CD4-positive, alpha-beta T cell (primary cell): Measurements from ENCODE around the gene COL4A2. TPM values are rescaled to one million over a fixed set of nuclear protein-coding genes. Genes with fewer than 3 reads are reported as not detected.

Source experiments
- ATAC-seq: fragments of 200-7000 bp; cut with Tn5 transposase; one replicate; pipeline ENCODE4 v1.10.0; 2022; ENCODE audit warnings: mild to moderate bottlenecking; ENCODE audit not compliant: poor library complexity
- CTCF ChIA-PET: fragments of 350-600 bp; sonication (Branson Sonifier 250); formaldehyde crosslinking; loops from one replicate; lab custom pipeline; 2021; ENCODE audit warnings: antibody characterized with exemption, inconsistent platforms; lab: Charles Lee
- POLR2A ChIA-PET: fragments of 350-600 bp; sonication (Branson Sonifier 250); formaldehyde crosslinking; loops from one replicate; lab custom pipeline; 2021; ENCODE audit warnings: antibody characterized with exemption, inconsistent platforms; lab: Charles Lee
- DNase-seq, 14 experiments: peaks; one replicate each; pipeline ENCODE4 v3.0.0-alpha.2; 2013 to 2020; ENCODE audit warnings: mixed read lengths in 2 of 14
- H3K27ac ChIP-seq, 2 donors: one replicate each; pipeline versions ENCODE4 v1.5.1 to v1.7.0; 2013; ENCODE audit warnings: low read length in 2 of 2, low read depth in 1 of 2, mild to moderate bottlenecking in 1 of 2
- H3K27me3 ChIP-seq, 2 experiments: 1 replicate in 1 of 2; 2 replicates in 1 of 2; pipeline versions ENCODE4 v1.6.1 to v1.7.0; 2013; ENCODE audit warnings: low read length in 2 of 2, control low read depth in 1 of 2, mild to moderate bottlenecking in 1 of 2, moderate library complexity in 1 of 2; ENCODE audit not compliant: insufficient read depth in 2 of 2, control insufficient read depth in 1 of 2
- H3K36me3 ChIP-seq: one replicate; pipeline ENCODE4 v1.6.1; 2013; ENCODE audit warnings: low read length, control low read depth; ENCODE audit not compliant: insufficient read depth
- H3K4me1 ChIP-seq: one replicate; pipeline ENCODE4 v1.6.1; 2013; ENCODE audit warnings: low read length, control low read depth; ENCODE audit not compliant: insufficient read depth
- H3K4me3 ChIP-seq: one replicate; pipeline ENCODE4 v1.5.1; 2013; ENCODE audit warnings: mild to moderate bottlenecking, low read length, moderate library complexity
- H3K9me3 ChIP-seq, 2 experiments: 1 replicate in 1 of 2; 2 replicates in 1 of 2; pipeline versions ENCODE4 v1.6.1 to v1.7.0; 2013; ENCODE audit warnings: low read length in 2 of 2, mild to moderate bottlenecking in 2 of 2, control low read depth in 1 of 2, moderate library complexity in 1 of 2; ENCODE audit not compliant: control insufficient read depth in 1 of 2, insufficient read depth in 1 of 2
- H3K27ac Mint-ChIP-seq: one replicate; pipeline ENCODE4 v1.8.0; 2020; ENCODE audit warnings: mixed read lengths
- H3K27me3 Mint-ChIP-seq: one replicate; pipeline ENCODE4 v1.8.0; 2021; ENCODE audit warnings: mixed read lengths
- H3K36me3 Mint-ChIP-seq: one replicate; pipeline ENCODE4 v1.8.0; 2021; ENCODE audit warnings: low read depth, mixed read lengths
- H3K4me1 Mint-ChIP-seq: one replicate; pipeline ENCODE4 v1.8.0; 2021; ENCODE audit warnings: low read depth, mixed read lengths
- H3K4me3 Mint-ChIP-seq: one replicate; pipeline ENCODE4 v1.8.0; 2020; ENCODE audit warnings: mild to moderate bottlenecking, mixed read lengths
- H3K9me3 Mint-ChIP-seq: one replicate; pipeline ENCODE4 v1.8.0; 2020; ENCODE audit warnings: mixed read lengths
- intact Hi-C, 2 experiments: fragments of 100-400 bp; cut with DNase I in 1 of 2; cut with micrococcal nuclease in 1 of 2; formaldehyde crosslinking; loops; one replicate each; pipeline versions ENCODE4 v1.15.1 to v1.9.0; 2023 to 2025; cut with DNase I, micrococcal nuclease
- total RNA-seq, 174 experiments: library from RNA in 2 of 174; stranded (reverse) in 2 of 174; gene quantifications; one replicate each; pipeline ENCODE4 v1.2.3 and lab custom pipeline; 2021 to 2026
- TF ChIP-seq, protein P1 (sequence below): fragments of 200-600 bp; IDR thresholded peaks from one replicate; pipeline ENCODE4 v1.8.0; 2022; ENCODE audit warnings: antibody characterized with exemption, mild to moderate bottlenecking

COL4A2 gene
- total RNA-seq, 2 experiments from 2014 or later: not detected

DNA sequence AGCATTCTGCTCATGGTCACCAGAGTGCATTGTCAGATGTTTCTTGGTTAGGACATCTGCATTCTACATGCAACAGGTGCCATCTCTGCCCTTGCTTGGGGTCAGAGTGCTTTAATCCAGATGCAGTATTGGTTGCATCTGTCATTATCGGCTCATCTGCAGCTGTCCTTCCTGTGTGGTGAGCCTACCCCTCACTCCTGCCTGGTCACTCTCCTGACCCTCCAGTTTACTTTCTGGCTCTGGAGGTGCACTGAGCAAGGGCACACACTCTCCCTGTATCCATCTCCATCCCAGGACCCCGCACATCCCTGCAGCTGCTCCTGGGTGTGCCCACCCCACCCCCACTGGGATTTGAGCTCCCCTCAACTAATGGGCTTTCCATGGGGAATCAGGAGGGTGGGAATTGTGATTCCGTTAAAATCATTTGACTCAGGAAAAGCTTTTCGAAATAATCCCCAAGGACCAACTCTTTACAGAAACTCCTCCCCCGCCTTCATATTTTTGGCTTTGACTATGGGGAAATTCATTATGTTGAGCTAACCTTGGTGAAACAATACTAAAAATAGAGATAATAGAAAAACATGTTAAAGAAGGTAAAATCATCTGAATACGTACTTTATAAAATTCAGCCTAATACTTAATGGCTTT, 70.2 kb downstream of the COL4A2 start:
- Histone ChIP-seq H3K27me3 (peaks cover 0 to 3% of the 10 kb centered on the region in 2 experiments), H3K4me3 (no peak overlapping the region), H3K27ac (no peak overlapping the region), H3K4me1 (no peaks in the 10 kb centered on the region), H3K36me3 (no peaks in the 10 kb centered on the region), H3K9me3 (peaks cover 0 to 12% of the 10 kb centered on the region in 2 experiments)
- ChIA-PET POLR2A (no interaction called here), CTCF (no interaction called here)
- H3K4me1 Mint-ChIP-seq: no peaks in the 10 kb centered on the region
- H3K36me3 Mint-ChIP-seq: no peaks in the 10 kb centered on the region
- intact Hi-C loops: no loop called here
- DNase-seq (no peak), ATAC-seq (no peak)
- H3K27me3 Mint-ChIP-seq: peaks cover 63% of the 10 kb centered on the region
- no peak overlapping the region for H3K27ac Mint-ChIP-seq
- no peak overlapping the region for H3K4me3 Mint-ChIP-seq
- TF ChIP-seq, protein P1, sequence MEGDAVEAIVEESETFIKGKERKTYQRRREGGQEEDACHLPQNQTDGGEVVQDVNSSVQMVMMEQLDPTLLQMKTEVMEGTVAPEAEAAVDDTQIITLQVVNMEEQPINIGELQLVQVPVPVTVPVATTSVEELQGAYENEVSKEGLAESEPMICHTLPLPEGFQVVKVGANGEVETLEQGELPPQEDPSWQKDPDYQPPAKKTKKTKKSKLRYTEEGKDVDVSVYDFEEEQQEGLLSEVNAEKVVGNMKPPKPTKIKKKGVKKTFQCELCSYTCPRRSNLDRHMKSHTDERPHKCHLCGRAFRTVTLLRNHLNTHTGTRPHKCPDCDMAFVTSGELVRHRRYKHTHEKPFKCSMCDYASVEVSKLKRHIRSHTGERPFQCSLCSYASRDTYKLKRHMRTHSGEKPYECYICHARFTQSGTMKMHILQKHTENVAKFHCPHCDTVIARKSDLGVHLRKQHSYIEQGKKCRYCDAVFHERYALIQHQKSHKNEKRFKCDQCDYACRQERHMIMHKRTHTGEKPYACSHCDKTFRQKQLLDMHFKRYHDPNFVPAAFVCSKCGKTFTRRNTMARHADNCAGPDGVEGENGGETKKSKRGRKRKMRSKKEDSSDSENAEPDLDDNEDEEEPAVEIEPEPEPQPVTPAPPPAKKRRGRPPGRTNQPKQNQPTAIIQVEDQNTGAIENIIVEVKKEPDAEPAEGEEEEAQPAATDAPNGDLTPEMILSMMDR: no peak
- peaks cover 3% of the 10 kb centered on the region for H3K9me3 Mint-ChIP-seq

DNA sequence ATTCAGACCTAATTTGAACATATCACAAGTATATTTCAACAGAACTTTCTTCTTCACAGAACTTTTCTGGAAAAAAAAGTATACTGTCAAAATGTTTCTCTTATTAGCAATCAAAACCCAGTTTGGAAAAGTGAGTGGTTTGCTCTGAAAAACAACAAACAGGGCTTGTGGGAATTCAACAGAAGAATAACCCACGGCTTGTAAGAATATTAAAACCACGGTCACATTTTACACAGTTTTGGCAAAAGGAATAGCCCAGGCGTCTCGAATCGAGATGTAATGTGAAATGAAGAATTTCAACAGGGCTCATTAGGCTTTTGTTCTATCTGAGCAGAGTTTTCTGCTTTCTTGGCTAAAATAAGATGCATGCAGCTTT, 70.7 kb downstream of the COL4A2 start:
- peaks cover 59% of the 10 kb centered on the region for H3K27me3 Mint-ChIP-seq
- no peak for ATAC-seq
- no peak overlapping the region for H3K4me3 ChIP-seq
- ChIA-PET CTCF (no interaction called here), POLR2A (no interaction called here)
- intact Hi-C loops: no loop called here
- H3K36me3 ChIP-seq: no peaks in the 10 kb centered on the region
- H3K27ac ChIP-seq: no peak overlapping the region
- no peak overlapping the region for H3K4me3 Mint-ChIP-seq
- no peak overlapping the region for H3K27ac Mint-ChIP-seq
- TF ChIP-seq, protein P1: no peak
- H3K9me3 Mint-ChIP-seq: peaks cover 3% of the 10 kb centered on the region
- H3K9me3 ChIP-seq: peaks cover 0 to 12% of the 10 kb centered on the region in 2 experiments
- no peaks in the 10 kb centered on the region for H3K36me3 Mint-ChIP-seq
- H3K27me3 ChIP-seq: peaks cover 0 to 3% of the 10 kb centered on the region in 2 experiments
- no peak for DNase-seq
- H3K4me1 Mint-ChIP-seq: no peaks in the 10 kb centered on the region
- H3K4me1 ChIP-seq: no peaks in the 10 kb centered on the region

DNA sequence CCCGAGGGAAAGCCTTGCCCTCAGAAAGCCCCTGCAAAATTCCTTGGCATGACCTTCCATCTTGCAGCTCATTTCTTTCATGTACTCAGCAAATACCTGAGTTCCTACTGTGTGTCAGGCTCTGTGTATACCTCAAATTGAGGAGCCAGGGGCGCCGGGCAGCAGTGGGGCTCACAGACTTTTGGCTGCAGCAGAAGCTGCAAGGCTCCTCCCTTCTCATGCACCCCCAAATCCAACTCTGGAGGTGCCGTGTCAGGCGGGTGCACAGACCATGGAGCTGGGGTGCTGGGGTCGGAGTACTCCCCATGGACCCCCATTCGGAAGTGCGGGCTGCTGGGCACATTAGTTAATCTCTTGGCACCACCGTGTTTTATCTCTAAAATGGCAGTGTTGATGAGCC, 72.3 kb downstream of the COL4A2 start:
- Mint-ChIP-seq H3K27me3 (peaks cover 44% of the 10 kb centered on the region), H3K4me1 (no peaks in the 10 kb centered on the region), H3K36me3 (no peaks in the 10 kb centered on the region), H3K9me3 (peaks cover 3% of the 10 kb centered on the region), H3K4me3 (no peak overlapping the region), H3K27ac (no peak overlapping the region)
- DNase-seq (no peak), ATAC-seq (no peak)
- Histone ChIP-seq H3K27ac (no peak overlapping the region), H3K4me3 (no peak overlapping the region), H3K9me3 (peaks cover 0 to 18% of the 10 kb centered on the region in 2 experiments), H3K4me1 (no peaks in the 10 kb centered on the region), H3K36me3 (no peaks in the 10 kb centered on the region), H3K27me3 (peaks cover 0 to 3% of the 10 kb centered on the region in 2 experiments)
- POLR2A ChIA-PET: no interaction called here
- CTCF ChIA-PET: no interaction called here
- TF ChIP-seq, protein P1: no peak
- intact Hi-C loops: no loop called here
